HFF-Myc (cell line): ENCODE measurements around the gene DCPS.
"Not testable (repeated sequence)": the region's sequence is repeated elsewhere in the genome, so short reads cannot be mapped to it uniquely, and the experiment has no call there.

Experiments
- DNase-seq: peaks from one replicate; pipeline ENCODE4 v3.0.0-alpha.2; 2011; ENCODE audit warnings: low read depth; ENCODE audit errors: extremely low read depth
- H3K4me3 ChIP-seq: replicated peaks from 2 replicates; pipeline ENCODE4 v1.5.1; 2011; ENCODE audit warnings: low read depth, mild to moderate bottlenecking, control low read depth, low read length
- CTCF ChIP-seq: IDR thresholded peaks from 2 replicates; pipeline ENCODE4 v1.5.1; 2012; ENCODE audit warnings: mild to moderate bottlenecking, low read depth, low read length, control low read depth; ENCODE audit errors: missing control alignments

DCPS gene

GRCh38 chr11:126343051-126343450 is 39.2 kb downstream of the DCPS start:
- H3K4me3 ChIP-seq, result no peak overlapping the region
- no peak for TF ChIP-seq CTCF
- DNase-seq, result no peak

DNA sequence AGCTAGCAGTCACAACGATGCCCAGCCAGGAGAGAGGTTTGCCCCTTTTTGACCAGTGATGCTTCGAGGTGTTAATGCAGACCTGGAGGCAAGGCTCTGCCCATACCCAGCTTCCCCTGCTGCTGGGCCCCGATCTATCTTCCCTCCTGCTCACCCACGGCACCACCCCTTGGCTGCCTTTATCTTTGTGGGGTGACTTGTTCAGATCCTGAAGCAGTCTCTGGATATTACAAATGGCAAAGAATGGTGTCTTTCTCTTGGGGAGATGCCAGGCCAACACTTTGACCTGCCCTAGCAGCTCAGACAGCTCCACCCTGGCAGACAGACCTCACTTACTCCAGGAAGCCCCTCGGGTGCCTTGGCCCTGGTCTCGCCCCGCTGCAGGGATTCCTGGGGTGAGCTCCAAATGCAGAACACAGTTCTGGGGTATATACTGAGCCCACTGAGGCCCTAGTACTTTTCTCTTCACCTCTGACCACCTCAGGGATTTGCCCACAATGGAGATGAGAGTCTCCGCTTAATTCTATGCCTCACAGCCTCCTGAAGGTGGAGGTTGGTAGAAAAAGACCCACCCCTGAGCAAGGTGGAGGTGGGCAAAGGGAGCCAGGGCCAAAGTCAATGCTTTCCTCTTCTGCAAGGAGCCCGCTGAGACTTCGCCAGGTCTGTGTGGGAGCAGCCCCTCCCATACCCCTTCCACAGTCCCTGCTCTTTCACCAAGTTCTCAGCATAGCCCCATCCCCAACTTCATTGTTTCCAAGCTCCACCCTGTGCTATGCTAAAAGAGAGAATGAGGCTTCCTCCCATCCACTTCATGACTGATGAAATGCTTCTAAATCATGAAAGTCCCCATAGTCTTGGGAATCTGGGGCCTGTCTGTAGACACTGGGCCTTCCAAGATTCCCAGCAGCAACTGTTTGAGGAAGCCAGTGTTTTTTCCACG is 40.6 kb downstream of the DCPS start:
- no peak for TF ChIP-seq CTCF
- no peak overlapping the region for H3K4me3 ChIP-seq
- no peak for DNase-seq

- no peak overlapping the region for H3K4me3 ChIP-seq
- no peak for TF ChIP-seq CTCF
- no peak for DNase-seq
Observed at GRCh38 chr11:126345283-126345682, 41.4 kb downstream of the DCPS start.

DNA sequence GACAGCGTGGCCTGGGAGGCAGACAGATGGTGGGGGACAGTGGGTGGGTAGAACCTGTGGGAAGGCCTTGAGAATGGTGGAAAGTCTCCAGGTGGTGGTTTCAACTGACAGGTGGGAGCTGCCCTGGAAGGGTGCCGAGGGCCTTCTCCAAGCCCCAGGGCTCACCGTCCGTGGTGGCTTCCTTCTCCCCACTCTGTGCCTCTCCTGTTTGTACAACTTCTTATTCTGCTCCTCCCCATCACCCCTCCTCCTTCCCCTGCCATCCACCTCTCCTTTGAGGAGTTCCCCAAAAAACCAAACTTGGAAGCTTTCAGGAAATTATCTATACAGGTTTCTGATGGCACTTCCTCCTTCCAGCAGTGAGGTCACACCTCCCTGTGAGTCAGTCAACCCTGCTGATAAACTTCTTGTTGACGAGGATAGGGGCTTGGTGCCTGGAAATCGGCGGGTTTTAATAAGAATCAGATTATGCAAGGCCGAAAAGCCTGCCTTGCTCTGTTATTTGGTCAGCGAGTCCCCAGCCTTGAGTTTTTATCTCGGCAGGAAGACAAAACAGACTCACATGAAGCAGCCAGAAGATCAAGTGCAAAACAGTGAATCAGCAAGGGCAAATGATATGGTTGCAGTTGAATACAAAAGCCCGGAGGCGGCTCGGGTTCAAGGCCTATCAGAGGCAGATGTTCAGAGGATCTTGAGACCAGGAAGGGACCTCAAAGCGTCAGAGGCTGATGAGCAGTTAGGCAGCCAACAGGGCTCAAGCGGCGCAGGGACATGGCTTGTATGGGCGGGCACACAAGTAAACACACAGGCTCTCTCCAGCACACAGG is 42.1 kb downstream of the DCPS start:
- no peak overlapping the region for H3K4me3 ChIP-seq
- no peak for TF ChIP-seq CTCF
- DNase-seq, result peak; percentile 51

GRCh38 chr11:126346586-126346940 is 42.7 kb downstream of the DCPS start:
- no peak overlapping the region for H3K4me3 ChIP-seq
- TF ChIP-seq CTCF, result no peak
- DNase-seq, result no peak

GRCh38 chr11:126346946-126347345 is 43.1 kb downstream of the DCPS start:
- not testable (repeated sequence) for DNase-seq, H3K4me3 ChIP-seq
